Cerebellar nuclear complex (tissue), 1 donor: ENCODE results near the gene GSKIP.
A peak's percentile ranks its signal among the peaks of the same experiment; 100 is the strongest.

ENCODE experiments used
- DNase-seq, 2 experiments: peaks; one replicate each; lab custom pipeline; 2025; lab: John Stamatoyannopoulos, UW

The GSKIP gene

GRCh38 chr14:96380735-96381134, 17.4 kb downstream of the GSKIP start:
- no peak for DNase-seq

GRCh38 chr14:96383445-96383844, 20.1 kb downstream of the GSKIP start:
- DNase-seq: no peak

GRCh38 chr14:96384053-96384452, 20.7 kb downstream of the GSKIP start:
- DNase-seq: no peak

GRCh38 chr14:96384740-96385139, 21.4 kb downstream of the GSKIP start:
- DNase-seq: no peak

GRCh38 chr14:96385385-96385784, 22.1 kb downstream of the GSKIP start:
- DNase-seq: no peak

GRCh38 chr14:96390965-96391292, 27.6 kb downstream of the GSKIP start:
- DNase-seq: no peak

GRCh38 chr14:96391293-96392118, 28.2 kb downstream of the GSKIP start:
- peak in 1 of 2 experiments; percentile 47 for DNase-seq

- DNase-seq: no peak
Measured at GRCh38 chr14:96393071-96393691, 29.9 kb downstream of the GSKIP start.

GRCh38 chr14:96394047-96394815, 30.9 kb downstream of the GSKIP start:
- no peak for DNase-seq

GRCh38 chr14:96398432-96398831, 35.1 kb downstream of the GSKIP start:
- no peak for DNase-seq

- DNase-seq: no peak
Measured at GRCh38 chr14:96398921-96399320, 35.6 kb downstream of the GSKIP start.

- DNase-seq: no peak
Measured at GRCh38 chr14:96399405-96399804, 36.1 kb downstream of the GSKIP start.

- DNase-seq: no peak
Measured at GRCh38 chr14:96400495-96400894, 37.2 kb downstream of the GSKIP start.

- no peak for DNase-seq
Measured at GRCh38 chr14:96403409-96403808, 40.1 kb downstream of the GSKIP start.

GRCh38 chr14:96405677-96406076, 42.4 kb downstream of the GSKIP start:
- DNase-seq: no peak

- DNase-seq: no peak
Measured at GRCh38 chr14:96407935-96408570, 44.7 kb downstream of the GSKIP start.

- no peak for DNase-seq
Measured at GRCh38 chr14:96408608-96409007, 45.3 kb downstream of the GSKIP start.

- no peak for DNase-seq
Measured at GRCh38 chr14:96409701-96410100, 46.4 kb downstream of the GSKIP start.

GRCh38 chr14:96410119-96410518, 46.8 kb downstream of the GSKIP start:
- DNase-seq: no peak

- no peak for DNase-seq
Measured at GRCh38 chr14:96413526-96413925, 50.2 kb downstream of the GSKIP start.

GRCh38 chr14:96415559-96415958, 52.2 kb downstream of the GSKIP start:
- no peak for DNase-seq

GRCh38 chr14:96416292-96416691, 53.0 kb downstream of the GSKIP start:
- no peak for DNase-seq
